Esophagus muscularis mucosa (tissue), 4 donors: Measurements from ENCODE around the gene HOXC9.

ENCODE experiments used
- EP300 ChIP-seq: sonication (generic); formaldehyde crosslinking; IDR thresholded peaks from one replicate; pipeline ENCODE4 v1.6.1; 2017; ENCODE audit warnings: antibody characterized with exemption
- POLR2A ChIP-seq: fragments of 450-650 bp; IDR thresholded peaks from one replicate; pipeline ENCODE4 v1.6.1; 2017; ENCODE audit warnings: antibody characterized with exemption, moderate library complexity, mild to moderate bottlenecking, low read depth
- POLR2AphosphoS5 ChIP-seq, 2 donors: sonication (generic); formaldehyde crosslinking; IDR thresholded peaks; one replicate each; pipeline ENCODE4 v1.6.1; 2017; ENCODE audit warnings: antibody characterized with exemption in 2 of 2
- TF ChIP-seq, protein P1 (sequence below), 3 experiments: fragments of 200-600 bp in 2 of 3; fragments of 450-650 bp in 1 of 3; sonication (generic) in 2 of 3; IDR thresholded peaks; one replicate each; pipeline ENCODE4 v1.5.1; 2017 to 2019; ENCODE audit warnings: antibody characterized with exemption in 3 of 3, mild to moderate bottlenecking in 2 of 3, moderate library complexity in 1 of 3

DNA sequence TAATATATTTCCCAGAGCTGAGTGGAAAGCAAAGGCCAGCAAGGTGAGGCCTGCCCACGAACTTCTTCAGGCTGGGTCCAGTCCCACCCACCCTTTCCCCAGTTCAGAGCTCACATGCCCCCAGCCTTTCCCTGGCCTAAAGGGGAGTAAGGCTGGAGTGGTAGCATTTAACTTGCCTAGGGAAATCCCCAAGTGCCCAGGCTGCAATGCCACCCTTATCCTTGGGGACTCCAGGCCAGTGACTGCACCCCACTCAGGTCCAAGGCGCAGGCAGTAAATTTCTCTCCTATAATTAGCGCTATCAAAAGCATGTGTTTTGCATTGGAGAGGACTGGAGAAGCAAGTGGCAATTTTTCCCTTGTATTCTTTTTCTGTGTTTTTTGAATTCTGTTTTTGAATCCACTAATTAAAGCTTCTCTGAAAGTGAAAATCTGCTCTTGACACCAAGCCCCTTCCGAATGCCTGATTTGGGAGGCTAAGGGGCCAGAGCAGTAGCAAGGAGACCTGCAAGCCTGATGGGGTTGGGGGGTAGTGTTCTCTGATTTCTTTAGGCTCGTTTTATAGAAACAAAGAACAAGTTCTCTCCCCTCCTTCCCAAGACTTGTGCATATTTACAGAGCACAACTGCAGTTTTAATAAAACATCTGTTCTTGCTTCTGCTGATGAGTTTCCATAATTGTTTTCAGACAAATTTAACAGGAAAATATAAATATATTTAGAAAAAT lies 24.8 kb downstream of the HOXC9 start:
- TF ChIP-seq POLR2AphosphoS5 (IDR thresholded peaks at IDR 0.05): no peak
- no peak for TF ChIP-seq POLR2A
- TF ChIP-seq, protein P1, sequence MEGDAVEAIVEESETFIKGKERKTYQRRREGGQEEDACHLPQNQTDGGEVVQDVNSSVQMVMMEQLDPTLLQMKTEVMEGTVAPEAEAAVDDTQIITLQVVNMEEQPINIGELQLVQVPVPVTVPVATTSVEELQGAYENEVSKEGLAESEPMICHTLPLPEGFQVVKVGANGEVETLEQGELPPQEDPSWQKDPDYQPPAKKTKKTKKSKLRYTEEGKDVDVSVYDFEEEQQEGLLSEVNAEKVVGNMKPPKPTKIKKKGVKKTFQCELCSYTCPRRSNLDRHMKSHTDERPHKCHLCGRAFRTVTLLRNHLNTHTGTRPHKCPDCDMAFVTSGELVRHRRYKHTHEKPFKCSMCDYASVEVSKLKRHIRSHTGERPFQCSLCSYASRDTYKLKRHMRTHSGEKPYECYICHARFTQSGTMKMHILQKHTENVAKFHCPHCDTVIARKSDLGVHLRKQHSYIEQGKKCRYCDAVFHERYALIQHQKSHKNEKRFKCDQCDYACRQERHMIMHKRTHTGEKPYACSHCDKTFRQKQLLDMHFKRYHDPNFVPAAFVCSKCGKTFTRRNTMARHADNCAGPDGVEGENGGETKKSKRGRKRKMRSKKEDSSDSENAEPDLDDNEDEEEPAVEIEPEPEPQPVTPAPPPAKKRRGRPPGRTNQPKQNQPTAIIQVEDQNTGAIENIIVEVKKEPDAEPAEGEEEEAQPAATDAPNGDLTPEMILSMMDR (IDR thresholded peaks at IDR 0.05): no peak
- no peak for TF ChIP-seq EP300
